Cardiac muscle cell (in vitro differentiated cells and primary cell): Measurements from ENCODE around the gene DUSP12. TPM values are rescaled to one million over a fixed set of nuclear protein-coding genes. Genes with fewer than 3 reads are reported as not detected.
A peak's percentile ranks its signal among the peaks of the same experiment; 100 is the strongest.
"Not testable (repeated sequence)": the region's sequence is repeated elsewhere in the genome, so short reads cannot be mapped to it uniquely, and the experiment has no call there.

Experiments used
- DNase-seq, 2 donors: peaks; one replicate each; pipeline versions ENCODE4 v3.0.0 to v3.0.0-alpha.2; 2010 to 2017; ENCODE audit warnings: low read depth in 1 of 2, low spot score in 1 of 2
- H3K27ac ChIP-seq: fragments of 200-600 bp; sonication (generic); 2 replicates; pipeline ENCODE4 v1.5.1; 2016
- H3K27me3 ChIP-seq: fragments of 200-600 bp; sonication (generic); 2 replicates; pipeline ENCODE4 v1.6.0; 2016; ENCODE audit warnings: control low read depth
- H3K36me3 ChIP-seq: fragments of 200-600 bp; sonication (generic); 2 replicates; pipeline ENCODE4 v1.5.1; 2016; ENCODE audit warnings: control low read depth
- H3K4me1 ChIP-seq: fragments of 200-600 bp; sonication (generic); 2 replicates; pipeline ENCODE4 v1.8.1; 2017; ENCODE audit warnings: low read depth, mild to moderate bottlenecking, mixed run types
- H3K4me3 ChIP-seq: fragments of 200-600 bp; sonication (generic); 2 replicates; pipeline ENCODE4 v1.5.1; 2016; ENCODE audit warnings: mild to moderate bottlenecking
- H3K9me3 ChIP-seq: fragments of 200-600 bp; sonication (generic); 2 replicates; pipeline ENCODE4 v1.5.1; 2017; ENCODE audit warnings: low read depth, mild to moderate bottlenecking, control low read depth
- CTCF ChIP-seq: IDR thresholded peaks from 2 replicates; pipeline ENCODE4 v1.5.1; 2012; ENCODE audit warnings: low read depth, mild to moderate bottlenecking, low read length
- polyA plus RNA-seq: library from polyadenylated mRNA; unstranded; fragments of >200 nt; fragmentation: Nextera tagmentation; extraction: Ambion mirVana; gene quantifications from 2 replicates; pipeline ENCODE4 v1.2.1, GENCODE V29; 2016
- total RNA-seq: library from RNA; depleted of rRNA; stranded (reverse); fragments of >200 nt; gene quantifications from 2 replicates; pipeline ENCODE4 v1.2.3, GENCODE V29; 2016

DUSP12 gene
- total and polyA plus RNA-seq, 2 experiments from 2014 or later = 60.5 to 65.7 TPM

GRCh38 chr1:161720422-161720821, 29.2 kb upstream of the DUSP12 start:
- Histone ChIP-seq H3K36me3 (no peaks in the 10 kb centered on the region), H3K4me3 (no peak overlapping the region), H3K27ac (no peak overlapping the region), H3K9me3 (no peaks in the 10 kb centered on the region), H3K4me1 (no peaks in the 10 kb centered on the region), H3K27me3 (peaks cover 72% of the 10 kb centered on the region)
- no peak for DNase-seq
- no peak for TF ChIP-seq CTCF

GRCh38 chr1:161720956-161721737, 28.4 kb upstream of the DUSP12 start, which contains the start of gene FCRLB:
FCRLB (plus strand) TSS chr1:161721544; CDS start chr1:161722673, 1,129 bp downstream.
- Histone ChIP-seq H3K4me3 (no peak within 1 kb of the TSS), H3K9me3 (no peaks in the 10 kb centered on the region), H3K36me3 (no peaks in the 10 kb centered on the region), H3K4me1 (no peaks in the 10 kb centered on the region), H3K27ac (no peak within 1 kb of the TSS), H3K27me3 (peaks cover 67% of the 10 kb centered on the region)
- no peak for DNase-seq
- no peak for TF ChIP-seq CTCF

GRCh38 chr1:161721738-161722343, 27.7 kb upstream of the DUSP12 start:
- no peaks in the 10 kb centered on the region for H3K36me3 ChIP-seq
- DNase-seq = peak in 1 of 2 donors; percentile 79
- H3K4me1 ChIP-seq = no peaks in the 10 kb centered on the region
- H3K27ac ChIP-seq = no peak overlapping the region
- no peak for TF ChIP-seq CTCF
- H3K4me3 ChIP-seq = no peak overlapping the region
- peaks cover 60% of the 10 kb centered on the region for H3K27me3 ChIP-seq
- H3K9me3 ChIP-seq = no peaks in the 10 kb centered on the region

GRCh38 chr1:161722406-161722805, 27.2 kb upstream of the DUSP12 start:
- H3K4me1 ChIP-seq = no peaks in the 10 kb centered on the region
- DNase-seq = no peak
- H3K27ac ChIP-seq = no peak overlapping the region
- H3K9me3 ChIP-seq = no peaks in the 10 kb centered on the region
- no peaks in the 10 kb centered on the region for H3K36me3 ChIP-seq
- no peak overlapping the region for H3K4me3 ChIP-seq
- no peak for TF ChIP-seq CTCF
- H3K27me3 ChIP-seq = peaks cover 54% of the 10 kb centered on the region

- H3K27ac ChIP-seq = no peak overlapping the region
- no peaks in the 10 kb centered on the region for H3K9me3 ChIP-seq
- H3K36me3 ChIP-seq = no peaks in the 10 kb centered on the region
- peaks cover 51% of the 10 kb centered on the region for H3K27me3 ChIP-seq
- no peaks in the 10 kb centered on the region for H3K4me1 ChIP-seq
- no peak for TF ChIP-seq CTCF
- H3K4me3 ChIP-seq = no peak overlapping the region
- no peak for DNase-seq
Observed at GRCh38 chr1:161723459-161724141, 26.0 kb upstream of the DUSP12 start.

GRCh38 chr1:161725258-161725907, 24.2 kb upstream of the DUSP12 start:
- not testable (repeated sequence) for H3K27ac ChIP-seq, H3K9me3 ChIP-seq, H3K4me1 ChIP-seq, DNase-seq, H3K36me3 ChIP-seq
- peaks cover 44% of the 10 kb centered on the region for H3K27me3 ChIP-seq
- H3K4me3 ChIP-seq = peak overlapping the region; percentile 51
